Left renal pelvis (tissue), 4 donors: Measurements from ENCODE around the gene KLF6. TPM values are rescaled to one million over a fixed set of nuclear protein-coding genes. Genes with fewer than 3 reads are reported as not detected.

Source experiments
- DNase-seq, 4 donors: peaks; one replicate each; pipeline ENCODE4 v3.0.0-alpha.2; 2013; ENCODE audit warnings: low read depth in 4 of 4, low spot score in 3 of 4
- polyA plus RNA-seq, 4 donors: library from polyadenylated mRNA; unstranded; fragments of 120-200 nt; gene quantifications; one replicate each; pipeline ENCODE4 v1.2.1, GENCODE V29; 2013; ENCODE audit not compliant: insufficient read length in 4 of 4

KLF6 gene
- polyA plus RNA-seq, 4 donors, result 43.5 to 177 (median 51.0) TPM

DNA sequence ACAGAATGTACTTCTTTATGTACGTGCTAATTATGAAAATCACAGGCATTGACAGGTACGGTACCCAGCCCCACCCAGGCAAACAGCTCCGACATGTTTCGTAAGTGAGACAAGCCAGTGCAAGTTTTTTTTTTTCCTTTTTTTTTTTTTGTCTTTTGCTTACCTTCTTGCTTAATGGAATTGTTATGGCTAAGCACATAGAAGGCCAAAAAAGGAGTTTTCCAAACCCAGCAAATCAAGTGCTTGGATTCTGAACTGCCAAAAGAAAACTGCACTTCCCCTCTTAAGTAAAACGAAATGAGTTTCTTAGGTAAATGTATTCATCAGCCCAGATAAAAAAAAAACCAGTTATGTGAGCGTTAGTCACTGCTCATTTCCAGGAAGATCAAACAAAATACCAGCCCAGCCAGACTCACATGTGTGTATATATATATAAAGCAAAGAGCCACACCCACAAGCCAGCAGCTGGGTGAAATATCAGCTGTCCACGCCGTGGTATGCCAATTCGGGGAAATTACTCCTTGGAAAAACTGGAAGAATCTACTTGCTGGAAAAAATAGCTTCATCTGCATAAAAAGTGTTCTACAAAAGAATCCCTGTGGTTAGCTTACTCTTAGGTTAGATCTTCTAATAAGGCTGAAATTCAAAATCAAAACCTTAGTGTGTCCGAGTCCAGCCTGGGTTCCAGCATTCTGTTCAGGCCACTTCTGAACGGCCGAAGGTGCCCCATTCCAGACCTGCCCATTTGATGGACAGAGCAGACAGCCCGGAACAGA lies 8.0 kb downstream of the KLF6 start:
- DNase-seq, result no peak

- no peak for DNase-seq
Observed at GRCh38 chr10:3775696-3776551, 9.1 kb downstream of the KLF6 start.

DNA sequence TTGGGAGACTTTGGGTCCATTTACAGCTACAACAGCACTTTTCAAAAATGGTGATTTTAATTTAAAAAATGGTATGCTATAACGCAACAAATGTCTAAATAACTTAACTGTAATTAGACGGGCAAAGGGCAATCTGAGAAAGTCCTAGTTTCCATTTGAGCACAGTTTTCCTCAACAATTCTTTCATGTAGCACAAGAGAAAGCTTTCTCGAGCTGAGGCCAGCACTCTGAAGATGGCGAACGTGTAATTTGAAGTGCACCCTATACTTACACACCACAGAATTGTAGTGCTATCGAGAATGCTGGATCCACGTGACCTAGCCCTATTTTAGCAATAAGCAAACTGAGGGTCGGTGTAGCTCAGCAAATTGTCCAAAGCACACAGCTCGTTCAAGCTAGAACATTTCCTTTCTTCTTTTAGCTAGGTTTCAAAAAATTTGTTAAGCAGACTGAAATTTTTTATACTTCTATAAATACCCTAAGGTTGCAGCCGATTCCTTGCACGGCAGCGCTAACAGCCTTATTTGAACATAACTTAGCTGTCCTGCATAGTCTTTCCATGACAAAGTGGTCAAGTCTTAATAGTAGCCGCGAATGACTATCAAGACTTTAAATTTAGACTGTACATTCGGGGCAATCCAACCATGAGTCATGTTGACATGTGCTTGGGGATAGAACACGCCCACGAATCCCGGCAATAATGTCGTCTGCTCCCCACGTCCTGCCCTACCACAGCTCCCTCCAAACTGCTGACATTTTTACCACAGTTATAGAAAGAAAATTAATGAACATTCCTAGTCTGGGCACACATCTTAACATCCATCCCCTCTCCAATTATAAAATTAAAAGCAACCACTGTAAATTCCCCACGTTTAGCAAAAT lies 10.0 kb downstream of the KLF6 start:
- no peak for DNase-seq

DNA sequence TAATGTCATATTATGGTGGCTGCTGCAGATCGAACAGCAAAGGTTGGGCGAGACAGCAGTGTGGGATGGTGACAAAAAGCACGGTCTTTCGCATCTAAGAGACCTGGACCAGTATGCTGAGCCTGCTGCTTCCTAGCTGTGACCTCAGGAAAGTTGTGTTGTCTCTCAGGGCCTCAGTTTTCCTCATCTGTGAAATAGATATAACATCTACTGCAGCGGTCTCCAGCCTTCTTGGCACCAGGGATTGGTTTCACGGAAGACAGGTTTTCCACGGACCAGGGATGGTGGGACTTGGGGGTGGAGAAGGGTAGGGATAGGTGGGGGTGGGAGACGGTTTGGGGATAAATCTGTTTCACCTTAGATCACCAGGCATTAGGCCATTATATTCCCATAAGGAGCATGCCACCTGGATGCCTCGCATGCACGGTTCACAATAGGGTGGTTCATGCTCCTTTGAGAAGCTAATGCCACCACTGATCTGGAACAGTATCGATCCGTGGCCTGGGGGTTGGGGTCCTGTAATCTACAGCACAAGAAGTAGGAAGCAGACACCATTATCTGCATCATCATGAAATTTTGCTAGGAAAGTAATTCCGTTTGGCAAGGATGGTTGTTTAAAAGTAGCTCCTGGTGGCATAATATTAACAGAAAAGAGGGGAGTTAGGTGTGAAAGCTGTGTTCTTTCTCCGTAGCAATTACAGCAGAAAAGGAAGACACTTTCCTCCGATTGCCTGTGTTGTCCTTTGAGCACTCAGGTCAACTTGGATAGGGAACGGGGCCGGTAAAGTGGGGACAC lies 10.8 kb downstream of the KLF6 start:
- no peak for DNase-seq

GRCh38 chr10:3773460-3774017 lies 11.5 kb downstream of the KLF6 start:
- no peak for DNase-seq

GRCh38 chr10:3772361-3773171 lies 12.4 kb downstream of the KLF6 start:
- DNase-seq, result no peak

DNA sequence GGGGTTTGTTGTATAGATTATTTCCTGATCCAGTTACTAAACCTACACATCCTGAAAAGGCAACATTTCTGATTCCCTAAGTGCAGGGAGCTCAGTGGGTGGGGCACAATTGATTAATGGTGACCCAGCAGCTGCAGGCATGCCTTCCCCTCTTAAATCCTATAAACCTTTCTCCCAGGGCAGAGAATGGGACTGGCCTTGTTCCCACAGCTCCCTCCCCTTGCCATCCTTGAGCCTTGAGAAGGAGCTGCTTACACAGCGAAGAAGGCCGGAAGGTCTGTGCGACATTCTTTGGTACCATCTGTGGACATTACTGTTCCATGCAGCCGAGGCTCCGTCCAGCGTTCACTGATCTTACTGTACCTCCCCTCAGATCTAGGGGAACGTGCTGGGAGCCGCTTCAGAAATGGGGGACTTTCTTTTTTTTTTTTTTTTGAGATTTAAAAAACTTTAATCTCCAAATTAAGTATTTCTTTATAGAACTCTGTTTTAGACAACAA lies 14.3 kb downstream of the KLF6 start:
- DNase-seq, result no peak

DNA sequence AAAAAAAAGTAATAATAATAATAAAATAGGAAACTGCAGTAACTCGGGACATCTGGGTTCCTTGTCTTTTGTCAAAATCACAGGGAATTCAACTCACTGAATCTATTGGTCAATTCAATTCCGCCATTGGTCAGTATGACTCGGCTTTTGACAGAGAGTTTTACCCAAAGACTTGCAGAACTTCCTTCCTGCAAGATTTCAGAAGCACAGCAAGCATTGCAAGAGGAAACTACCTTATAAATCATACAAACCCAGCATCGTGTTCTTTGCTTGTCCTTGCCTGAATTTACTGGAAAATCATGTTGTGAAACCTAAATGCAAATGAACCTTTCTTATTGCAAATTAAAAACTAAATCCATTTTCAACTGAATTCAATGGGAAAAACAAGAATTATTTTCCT lies 15.5 kb downstream of the KLF6 start:
- no peak for DNase-seq

DNA sequence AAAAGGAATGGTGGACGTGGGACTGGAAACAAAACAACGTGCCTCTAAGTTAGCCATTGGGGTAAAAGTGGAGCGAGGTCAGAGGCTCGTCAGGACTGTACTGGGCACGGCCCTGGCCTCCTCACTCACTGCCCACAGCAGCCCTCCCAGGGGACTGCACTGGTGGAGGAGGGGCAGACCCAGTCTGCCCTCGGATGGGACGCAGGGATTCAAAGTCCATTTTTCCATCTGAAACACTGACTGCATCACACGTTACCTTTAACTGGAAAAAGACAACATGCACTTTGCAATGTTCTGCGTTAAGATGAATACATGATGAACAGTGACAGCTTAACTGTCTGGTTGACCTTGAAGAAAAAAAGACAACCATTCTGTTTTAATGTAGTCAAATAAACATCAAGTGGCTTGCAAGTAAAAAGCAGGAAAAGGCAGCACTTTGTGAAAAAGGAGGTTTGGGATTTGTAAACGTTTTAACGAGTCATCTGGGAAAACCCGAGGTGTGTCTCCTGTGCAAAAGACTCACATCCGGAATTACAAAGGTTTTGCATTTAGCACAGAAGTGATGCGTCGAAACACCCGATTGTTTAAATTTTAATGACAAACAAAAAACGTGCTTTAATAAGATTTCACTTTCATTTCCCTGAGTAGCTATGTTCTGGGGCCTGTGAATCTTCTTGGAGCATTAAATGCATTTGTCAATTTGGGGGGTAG lies 18.8 kb downstream of the KLF6 start:
- no peak for DNase-seq

DNA sequence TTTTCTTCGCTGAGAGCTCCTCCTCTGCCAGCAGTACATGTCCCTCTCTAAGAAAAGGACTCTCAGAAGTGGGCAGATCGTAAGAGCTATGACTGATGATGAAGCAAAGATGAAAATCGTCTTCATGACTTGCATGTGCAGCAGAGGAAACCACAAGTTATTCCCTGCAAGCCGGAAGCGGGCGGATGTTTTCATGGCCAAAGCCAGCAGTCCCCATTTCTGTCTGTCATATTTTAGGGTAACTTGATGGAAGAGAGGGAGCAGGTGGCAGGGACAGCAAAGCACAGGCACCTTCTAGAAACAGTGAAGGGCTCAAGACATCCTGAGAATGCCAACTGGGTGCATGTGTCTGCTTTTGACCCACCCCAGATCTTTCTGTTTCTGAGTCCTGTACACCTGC lies 19.9 kb downstream of the KLF6 start:
- DNase-seq, result no peak

DNA sequence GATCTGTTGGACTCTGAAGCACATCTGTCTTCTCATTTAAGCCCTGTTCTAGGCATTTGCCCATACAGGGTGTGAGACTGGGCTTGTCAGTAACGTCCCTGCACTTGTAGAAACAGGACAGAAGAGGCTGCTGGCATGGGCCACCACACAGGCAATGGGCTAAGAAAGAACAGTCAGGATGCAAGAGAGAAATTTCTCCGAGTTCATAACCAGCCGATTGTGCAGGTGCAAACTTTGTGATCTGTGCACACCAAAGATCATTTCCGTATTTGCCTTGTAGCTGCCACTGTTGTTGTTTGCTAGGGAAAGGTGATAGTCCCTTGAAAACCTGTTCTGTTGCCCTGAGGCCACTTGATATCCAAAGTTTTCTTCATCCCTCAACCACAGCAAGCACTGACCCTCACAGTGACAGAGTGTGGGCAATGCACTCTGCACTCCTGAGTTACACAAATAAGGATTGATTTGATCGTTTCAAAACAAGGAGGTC lies 20.3 kb downstream of the KLF6 start:
- no peak for DNase-seq

GRCh38 chr10:3763852-3764625 lies 21.0 kb downstream of the KLF6 start:
- DNase-seq, result no peak

GRCh38 chr10:3763035-3763456 lies 22.0 kb downstream of the KLF6 start:
- DNase-seq, result no peak

DNA sequence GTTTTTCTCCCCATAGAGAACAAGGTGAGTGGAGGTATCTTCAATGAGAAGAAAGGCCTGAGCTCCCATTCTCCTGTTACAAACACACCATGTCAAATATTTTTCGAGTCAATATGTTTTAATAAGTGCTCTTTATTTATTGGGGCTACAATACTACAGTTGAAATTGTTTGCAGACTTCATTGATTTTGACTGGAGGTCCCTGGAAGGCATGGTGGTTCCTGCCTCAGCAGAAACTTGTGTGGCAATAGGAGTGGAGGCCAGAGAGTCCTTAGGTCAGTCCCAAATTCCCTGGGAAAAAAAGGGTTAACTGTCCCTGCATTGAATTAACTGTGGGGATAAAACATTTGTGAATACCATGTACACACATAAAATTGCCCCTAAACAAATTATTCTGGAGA lies 22.7 kb downstream of the KLF6 start:
- DNase-seq, result no peak

- DNase-seq, result no peak
Observed at GRCh38 chr10:3761904-3762303, 23.1 kb downstream of the KLF6 start.

DNA sequence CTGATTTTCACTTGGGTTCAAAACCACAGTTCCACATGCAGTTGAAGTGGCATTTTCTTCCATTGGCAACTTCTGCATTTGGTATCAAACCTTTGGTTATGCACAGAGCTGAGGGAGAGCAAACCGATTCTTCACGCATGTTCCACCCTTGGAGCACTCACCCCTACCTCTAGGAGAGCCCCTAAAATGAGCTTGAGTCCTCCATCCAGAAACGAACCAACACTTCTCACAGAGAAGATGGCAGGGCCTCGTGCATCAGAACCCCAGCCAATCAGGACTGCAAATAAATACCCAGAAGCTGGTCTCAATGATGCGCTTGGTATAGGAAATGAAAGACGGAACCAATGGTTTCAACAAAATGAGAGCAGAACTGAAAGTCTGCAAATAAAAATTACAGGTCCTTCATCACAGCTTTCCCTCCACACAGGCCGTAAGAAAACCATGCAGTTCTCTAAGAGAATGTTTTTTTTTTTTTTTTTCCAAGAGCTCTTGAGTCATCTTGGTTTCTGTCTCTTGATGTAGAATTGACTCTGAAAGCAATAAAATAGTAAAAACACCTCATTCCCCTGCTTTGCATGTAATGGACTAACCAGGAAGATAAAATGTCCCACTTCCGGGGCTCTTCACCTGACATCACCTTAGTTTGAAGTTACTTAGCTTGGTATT lies 23.9 kb downstream of the KLF6 start:
- no peak for DNase-seq

DNA sequence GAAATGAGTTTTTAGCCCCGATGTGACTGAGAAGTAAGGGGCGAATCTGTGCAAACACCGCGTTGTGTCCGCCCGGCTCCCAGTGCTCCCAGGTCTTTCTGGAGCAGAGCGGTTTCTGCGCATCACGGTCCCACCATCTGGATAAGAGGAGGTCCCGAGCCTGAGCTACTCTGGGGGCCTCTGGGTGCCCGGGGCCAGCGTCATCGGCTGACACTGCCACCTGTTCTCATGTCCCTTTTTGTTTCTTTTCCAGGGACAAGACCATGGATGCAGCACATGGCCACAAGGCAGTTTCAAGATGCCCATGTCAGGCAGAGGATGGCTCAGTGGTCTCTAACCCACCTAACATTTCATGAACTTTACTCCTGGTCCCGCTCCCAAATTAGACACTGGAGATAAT lies 24.9 kb downstream of the KLF6 start:
- no peak for DNase-seq
